GF-D8 (cell line): ENCODE data around the gene IL1R1.

Experiments used
- DNase-seq: peaks from one replicate; lab custom pipeline; 2025; lab: John Stamatoyannopoulos, UW

The IL1R1 gene

GRCh38 chr2:102140377-102140776 lies 2.2 kb upstream of the IL1R1 start:
- DNase-seq = no peak

GRCh38 chr2:102141011-102141943 lies 1.3 kb upstream of the IL1R1 start:
- DNase-seq = no peak

- no peak for DNase-seq
Observed at GRCh38 chr2:102142829-102143449, 393 bp downstream of the IL1R1 start.

GRCh38 chr2:102143450-102143985 lies 972 bp downstream of the IL1R1 start:
- no peak for DNase-seq

GRCh38 chr2:102144128-102144527 lies 1.6 kb downstream of the IL1R1 start:
- DNase-seq = no peak

- DNase-seq = no peak
Observed at GRCh38 chr2:102145107-102145506, 2.6 kb downstream of the IL1R1 start.

GRCh38 chr2:102145934-102146333 lies 3.4 kb downstream of the IL1R1 start:
- no peak for DNase-seq

- DNase-seq = no peak
Observed at GRCh38 chr2:102147935-102148334, 5.4 kb downstream of the IL1R1 start.

GRCh38 chr2:102149243-102149642 lies 6.7 kb downstream of the IL1R1 start:
- no peak for DNase-seq

- DNase-seq = no peak
Observed at GRCh38 chr2:102149644-102150455, 7.3 kb downstream of the IL1R1 start.

- no peak for DNase-seq
Observed at GRCh38 chr2:102154364-102154763, 11.8 kb downstream of the IL1R1 start.

GRCh38 chr2:102154946-102155702 lies 12.6 kb downstream of the IL1R1 start:
- DNase-seq = no peak

- no peak for DNase-seq
Observed at GRCh38 chr2:102155703-102156515, 13.4 kb downstream of the IL1R1 start.

- DNase-seq = no peak
Observed at GRCh38 chr2:102158011-102158755, 15.6 kb downstream of the IL1R1 start.

GRCh38 chr2:102159295-102159694 lies 16.7 kb downstream of the IL1R1 start:
- DNase-seq = no peak

GRCh38 chr2:102166189-102166845 lies 23.8 kb downstream of the IL1R1 start:
- no peak for DNase-seq

GRCh38 chr2:102168026-102168771 lies 25.7 kb downstream of the IL1R1 start:
- no peak for DNase-seq

GRCh38 chr2:102171946-102172345 lies 29.4 kb downstream of the IL1R1 start:
- no peak for DNase-seq

- no peak for DNase-seq
Observed at GRCh38 chr2:102172745-102173144, 30.2 kb downstream of the IL1R1 start.
